Activated naive CD8-positive, alpha-beta T cell treated with anti-CD3 and anti-CD28 coated beads, Interleukin-2, amount 50 U/mL, for 24 hours (primary cell): ENCODE data around the gene IARS1.

ENCODE experiments used
- ATAC-seq: fragments of 150-1000 bp; cut with Tn5 transposase; one replicate; pipeline ENCODE4 v1.10.0; 2021
- DNase-seq: peaks from one replicate; pipeline ENCODE4 v3.0.0; 2021
- H3K27ac Mint-ChIP-seq: one replicate; pipeline ENCODE4 v1.8.0; 2021; ENCODE audit warnings: mild to moderate bottlenecking, mixed read lengths
- H3K27me3 Mint-ChIP-seq: one replicate; pipeline ENCODE4 v1.8.0; 2021; ENCODE audit warnings: mixed read lengths
- H3K36me3 Mint-ChIP-seq: one replicate; pipeline ENCODE4 v1.8.0; 2021; ENCODE audit warnings: low read depth, mixed read lengths
- H3K4me1 Mint-ChIP-seq: one replicate; pipeline ENCODE4 v1.8.0; 2021; ENCODE audit warnings: mixed read lengths
- H3K4me3 Mint-ChIP-seq: one replicate; pipeline ENCODE4 v1.8.0; 2021; ENCODE audit warnings: mild to moderate bottlenecking, moderate library complexity, mixed read lengths
- H3K9me3 Mint-ChIP-seq: one replicate; pipeline ENCODE4 v1.8.0; 2021; ENCODE audit warnings: mixed read lengths

Gene IARS1

DNA sequence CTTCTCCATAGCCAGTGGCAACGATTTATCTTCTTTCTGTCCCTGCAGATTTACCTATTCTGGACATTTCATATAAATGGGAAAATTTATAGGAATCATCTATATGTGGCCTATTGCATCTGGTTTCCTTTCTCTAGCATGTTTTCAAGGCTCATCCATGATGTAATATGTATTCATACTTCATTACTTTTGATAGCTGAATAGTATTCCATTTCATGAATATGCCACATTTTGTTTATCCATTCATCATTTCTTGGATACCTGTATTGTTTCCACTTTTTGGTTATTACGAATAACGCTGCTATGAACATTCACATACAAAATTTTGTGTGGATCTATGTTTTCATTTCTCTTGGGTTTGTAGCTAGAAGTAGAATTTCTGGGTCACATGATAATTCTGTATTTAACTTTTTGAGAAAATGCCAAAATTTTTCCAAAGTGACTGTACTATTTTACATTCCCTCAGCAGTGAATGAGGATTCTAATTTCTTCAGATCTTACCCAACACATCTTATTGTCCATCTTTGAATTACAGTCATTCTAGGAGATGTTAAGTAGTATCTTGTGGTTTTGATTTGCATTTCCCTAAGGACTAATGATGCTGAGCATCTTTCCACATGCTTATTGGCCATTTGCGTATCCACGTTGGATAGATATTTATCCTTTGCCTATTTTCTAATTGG, 3.6 kb downstream of the IARS1 start:
- no peak overlapping the region for H3K4me3 Mint-ChIP-seq
- no peaks in the 10 kb centered on the region for H3K9me3 Mint-ChIP-seq
- H3K27me3 Mint-ChIP-seq, result peaks cover 2% of the 10 kb centered on the region
- ATAC-seq, result no peak
- peaks cover 74% of the 10 kb centered on the region for H3K36me3 Mint-ChIP-seq
- H3K27ac Mint-ChIP-seq, result peak overlapping the region; percentile 18
- no peak for DNase-seq
- H3K4me1 Mint-ChIP-seq, result peaks cover 51% of the 10 kb centered on the region

GRCh38 chr9:92279302-92279701, 14.2 kb downstream of the IARS1 start:
- Mint-ChIP-seq H3K27me3 (no peaks in the 10 kb centered on the region), H3K27ac (no peak overlapping the region), H3K4me1 (peaks cover 50% of the 10 kb centered on the region), H3K36me3 (peaks cover 75% of the 10 kb centered on the region), H3K9me3 (no peaks in the 10 kb centered on the region), H3K4me3 (no peak overlapping the region)
- no peak for ATAC-seq
- DNase-seq, result no peak

GRCh38 chr9:92278110-92278509, 15.4 kb downstream of the IARS1 start:
- no peak overlapping the region for H3K27ac Mint-ChIP-seq
- H3K4me3 Mint-ChIP-seq, result no peak overlapping the region

DNA sequence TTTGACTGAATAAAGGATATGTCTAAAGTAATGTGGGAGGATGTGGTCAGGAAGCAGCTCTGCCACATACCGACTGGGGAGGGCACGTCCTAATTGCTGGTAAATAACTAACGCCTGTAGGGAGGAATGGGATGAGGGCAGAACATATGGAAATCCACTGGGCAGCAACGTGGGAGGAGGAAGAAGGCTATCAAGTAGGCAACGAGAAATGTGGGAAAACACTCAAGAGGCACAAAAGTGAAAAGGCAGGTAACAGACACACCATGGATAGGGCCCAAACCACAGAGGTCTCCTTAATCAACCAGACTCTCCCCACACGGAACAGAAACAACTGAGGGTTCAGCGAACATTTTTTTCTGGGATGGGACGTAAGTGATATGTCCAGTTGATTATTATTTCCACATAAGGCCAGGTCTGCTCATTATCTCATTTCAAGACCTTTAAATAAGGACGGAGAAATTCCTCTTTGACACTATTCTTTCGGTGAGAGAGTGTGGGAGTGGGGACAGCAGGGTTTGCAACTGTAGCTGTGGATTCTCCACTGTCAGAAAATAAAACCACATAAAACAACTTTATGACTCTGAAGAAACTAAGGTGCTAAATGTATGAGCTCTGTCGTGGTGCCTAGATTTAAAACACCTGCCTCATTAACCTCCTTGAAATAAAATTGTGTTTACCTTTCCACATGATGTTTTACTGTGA, 17.0 kb downstream of the IARS1 start:
- H3K36me3 Mint-ChIP-seq, result peaks cover 84% of the 10 kb centered on the region
- no peak overlapping the region for H3K4me3 Mint-ChIP-seq
- DNase-seq, result no peak
- peak overlapping the region; percentile 75 for H3K27ac Mint-ChIP-seq
- ATAC-seq, result peak; percentile 61
- H3K27me3 Mint-ChIP-seq, result no peaks in the 10 kb centered on the region
- H3K4me1 Mint-ChIP-seq, result peaks cover 44% of the 10 kb centered on the region
- H3K9me3 Mint-ChIP-seq, result no peaks in the 10 kb centered on the region

More at GRCh38 chr9:92278110-92278509, 15.4 kb downstream of the IARS1 start:
- ATAC-seq (no peak), DNase-seq (no peak)
- Mint-ChIP-seq H3K27me3 (no peaks in the 10 kb centered on the region), H3K9me3 (no peaks in the 10 kb centered on the region), H3K4me1 (peaks cover 50% of the 10 kb centered on the region), H3K36me3 (peaks cover 82% of the 10 kb centered on the region)

DNA sequence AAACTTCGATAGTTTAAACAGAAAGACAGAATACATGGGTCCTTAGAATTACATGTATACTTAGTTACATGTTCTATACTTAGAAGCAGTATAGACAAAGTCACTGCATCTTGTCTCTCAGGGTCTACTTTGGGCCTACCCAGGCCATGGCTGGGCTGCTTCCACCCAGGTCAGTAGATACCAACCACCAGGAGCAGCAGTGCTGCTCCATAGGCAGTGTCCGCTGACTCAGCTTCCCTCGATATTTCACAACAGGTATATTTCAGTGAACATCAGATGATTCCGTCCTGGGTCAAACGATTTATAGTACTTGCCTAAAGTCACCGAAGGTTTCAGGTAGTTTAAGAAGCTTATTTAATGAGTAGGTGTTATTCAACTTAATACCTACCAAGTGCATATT, 18.0 kb downstream of the IARS1 start:
- DNase-seq (no peak), ATAC-seq (no peak)
- Mint-ChIP-seq H3K4me3 (no peak overlapping the region), H3K27me3 (no peaks in the 10 kb centered on the region), H3K4me1 (peaks cover 42% of the 10 kb centered on the region), H3K9me3 (no peaks in the 10 kb centered on the region), H3K27ac (peak overlapping the region; percentile 75), H3K36me3 (peaks cover 85% of the 10 kb centered on the region)

DNA sequence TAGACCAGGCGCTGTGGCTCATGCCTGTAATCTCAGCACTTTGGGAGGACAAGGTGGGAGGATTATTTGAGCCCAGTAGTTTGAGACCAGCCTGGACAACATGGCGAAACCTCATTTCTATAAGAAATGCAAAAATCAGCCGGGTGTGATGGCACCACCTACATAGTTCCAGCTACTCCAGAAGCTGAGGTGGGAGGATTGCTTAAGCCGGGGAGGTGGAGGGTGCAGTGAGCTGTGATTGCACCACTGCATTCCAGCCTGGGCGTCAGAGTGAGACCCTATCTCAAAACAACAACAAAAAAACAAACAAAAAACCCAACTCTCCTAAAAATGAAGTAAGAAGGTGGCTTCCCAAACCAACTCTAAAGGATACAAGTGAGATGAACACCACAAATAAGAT, 23.0 kb downstream of the IARS1 start:
- no peak for ATAC-seq
- H3K4me3 Mint-ChIP-seq, result no peak overlapping the region
- H3K27me3 Mint-ChIP-seq, result no peaks in the 10 kb centered on the region
- H3K4me1 Mint-ChIP-seq, result no peaks in the 10 kb centered on the region
- H3K27ac Mint-ChIP-seq, result no peak overlapping the region
- no peak for DNase-seq
- no peaks in the 10 kb centered on the region for H3K9me3 Mint-ChIP-seq
- peaks cover 80% of the 10 kb centered on the region for H3K36me3 Mint-ChIP-seq

GRCh38 chr9:92266486-92266885, 27.0 kb downstream of the IARS1 start:
- ATAC-seq, result no peak

DNA sequence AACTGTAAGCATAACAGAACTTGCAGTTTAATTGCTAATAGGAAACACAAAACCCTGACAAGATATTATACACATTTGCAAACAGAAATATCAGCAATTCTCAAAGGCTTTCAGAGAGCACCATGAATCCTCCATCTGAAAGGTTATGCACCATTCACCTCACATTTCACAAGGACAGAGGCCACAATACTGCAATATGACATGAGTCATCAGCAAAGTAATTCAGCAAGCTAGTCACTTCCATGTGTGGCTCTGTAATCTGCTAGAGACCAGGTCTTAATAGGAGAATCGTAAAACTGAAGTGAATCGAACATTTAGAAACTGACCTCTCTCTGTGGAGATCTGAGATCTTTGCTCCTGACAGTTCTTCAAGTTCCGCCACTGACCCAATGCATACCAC, 28.3 kb downstream of the IARS1 start:
- Mint-ChIP-seq H3K36me3 (peaks cover 80% of the 10 kb centered on the region), H3K4me3 (no peak overlapping the region), H3K4me1 (no peaks in the 10 kb centered on the region), H3K27me3 (no peaks in the 10 kb centered on the region), H3K9me3 (no peaks in the 10 kb centered on the region), H3K27ac (no peak overlapping the region)
- no peak for ATAC-seq
- no peak for DNase-seq

More at GRCh38 chr9:92266486-92266885, 27.0 kb downstream of the IARS1 start:
- peaks cover 78% of the 10 kb centered on the region for H3K36me3 Mint-ChIP-seq
- no peak overlapping the region for H3K27ac Mint-ChIP-seq
- no peaks in the 10 kb centered on the region for H3K4me1 Mint-ChIP-seq
- DNase-seq, result no peak
- H3K9me3 Mint-ChIP-seq, result no peaks in the 10 kb centered on the region
- H3K27me3 Mint-ChIP-seq, result no peaks in the 10 kb centered on the region
- H3K4me3 Mint-ChIP-seq, result no peak overlapping the region

GRCh38 chr9:92263131-92263530, 30.4 kb downstream of the IARS1 start:
- Mint-ChIP-seq H3K4me1 (no peaks in the 10 kb centered on the region), H3K27me3 (no peaks in the 10 kb centered on the region), H3K9me3 (no peaks in the 10 kb centered on the region), H3K36me3 (peaks cover 82% of the 10 kb centered on the region), H3K4me3 (no peak overlapping the region), H3K27ac (no peak overlapping the region)
- DNase-seq (no peak), ATAC-seq (no peak)

- H3K9me3 Mint-ChIP-seq, result no peaks in the 10 kb centered on the region
- DNase-seq (no peak), ATAC-seq (no peak)
- no peak overlapping the region for H3K27ac Mint-ChIP-seq
- no peaks in the 10 kb centered on the region for H3K27me3 Mint-ChIP-seq
- H3K4me1 Mint-ChIP-seq, result no peaks in the 10 kb centered on the region
- no peak overlapping the region for H3K4me3 Mint-ChIP-seq
- peaks cover 77% of the 10 kb centered on the region for H3K36me3 Mint-ChIP-seq
Observed at GRCh38 chr9:92257327-92257726, 36.2 kb downstream of the IARS1 start.

GRCh38 chr9:92254381-92255337, 38.8 kb downstream of the IARS1 start:
- no peaks in the 10 kb centered on the region for H3K4me1 Mint-ChIP-seq
- H3K27me3 Mint-ChIP-seq, result no peaks in the 10 kb centered on the region
- peaks cover 75% of the 10 kb centered on the region for H3K36me3 Mint-ChIP-seq
- H3K4me3 Mint-ChIP-seq, result no peak overlapping the region
- no peak for ATAC-seq
- no peaks in the 10 kb centered on the region for H3K9me3 Mint-ChIP-seq
- no peak for DNase-seq
- H3K27ac Mint-ChIP-seq, result no peak overlapping the region

GRCh38 chr9:92253656-92254055, 39.8 kb downstream of the IARS1 start:
- no peak overlapping the region for H3K27ac Mint-ChIP-seq
- no peaks in the 10 kb centered on the region for H3K27me3 Mint-ChIP-seq
- no peak for ATAC-seq

GRCh38 chr9:92247981-92248380, 45.5 kb downstream of the IARS1 start:
- DNase-seq, result no peak
- Mint-ChIP-seq H3K27ac (no peak overlapping the region), H3K36me3 (peaks cover 80% of the 10 kb centered on the region), H3K9me3 (no peaks in the 10 kb centered on the region), H3K4me3 (no peak overlapping the region), H3K4me1 (no peaks in the 10 kb centered on the region), H3K27me3 (no peaks in the 10 kb centered on the region)
- no peak for ATAC-seq

More at GRCh38 chr9:92253656-92254055, 39.8 kb downstream of the IARS1 start:
- Mint-ChIP-seq H3K4me3 (no peak overlapping the region), H3K9me3 (no peaks in the 10 kb centered on the region), H3K4me1 (no peaks in the 10 kb centered on the region), H3K36me3 (peaks cover 73% of the 10 kb centered on the region)
- no peak for DNase-seq

DNA sequence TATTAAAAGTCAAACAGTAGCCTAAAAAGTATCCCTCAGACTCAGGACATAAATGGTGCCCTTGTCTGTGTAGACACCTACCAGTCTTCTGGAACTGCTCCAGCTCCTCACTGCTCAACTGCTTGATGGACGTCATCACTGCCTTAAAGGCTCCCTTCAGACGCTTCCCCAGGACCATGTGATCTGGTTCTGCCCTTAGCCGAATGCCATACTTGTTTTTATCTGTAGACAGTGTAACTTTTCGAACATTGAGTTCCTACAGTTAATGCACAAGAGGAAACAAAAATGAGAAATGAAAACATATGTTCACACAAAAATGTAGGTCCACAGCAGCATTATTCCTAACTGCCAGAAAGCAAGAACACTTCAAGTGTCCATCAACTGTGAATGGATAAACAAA, 46.2 kb downstream of the IARS1 start:
- DNase-seq, result no peak
- no peak overlapping the region for H3K27ac Mint-ChIP-seq
- no peak overlapping the region for H3K4me3 Mint-ChIP-seq
- H3K9me3 Mint-ChIP-seq, result no peaks in the 10 kb centered on the region
- H3K27me3 Mint-ChIP-seq, result no peaks in the 10 kb centered on the region
- peaks cover 81% of the 10 kb centered on the region for H3K36me3 Mint-ChIP-seq
- ATAC-seq, result no peak
- H3K4me1 Mint-ChIP-seq, result no peaks in the 10 kb centered on the region
